ENCODE results near the gene MGAT1.
A peak's percentile ranks its signal among the peaks of the same experiment; 100 is the strongest.
"Not testable (repeated sequence)": the region's sequence is repeated elsewhere in the genome, so short reads cannot be mapped to it uniquely, and the experiment has no call there.

The MGAT1 gene

GRCh38 chr5:180802325-180803180 is at the start of gene MGAT1:
Gene MGAT1, minus strand, starts transcription at chr5:180802806. Its CDS starts 9,835 bp downstream, at chr5:180792971.
- peak within 1 kb of the TSS; percentile 79 for H3K4me3 ChIP-seq (ENCODE audit: low read depth, low read length)

- H3K4me3 ChIP-seq (ENCODE audit: low read depth, low read length): no peak overlapping the region
Measured at GRCh38 chr5:180850434-180851078, 48.0 kb upstream of the MGAT1 start.

DNA sequence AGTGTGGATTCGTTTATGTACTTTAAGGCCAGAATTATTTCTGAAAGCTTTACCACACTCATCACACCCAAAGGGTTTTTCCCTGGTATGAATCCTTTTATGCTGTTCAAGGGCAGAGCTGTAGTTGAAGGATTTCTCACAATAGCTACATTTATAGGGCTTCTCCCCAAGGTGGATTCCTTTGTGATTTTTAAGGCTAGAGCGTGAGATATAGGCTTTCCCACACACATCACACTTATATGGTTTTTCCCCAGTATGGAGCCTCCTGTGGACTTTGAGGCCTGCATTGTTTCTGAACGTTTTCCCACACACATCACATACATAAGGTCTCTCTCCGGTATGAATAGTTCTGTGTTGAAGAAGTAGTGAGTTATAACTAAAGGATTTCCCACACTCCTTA is 47.2 kb upstream of the MGAT1 start:
- no peak overlapping the region for H3K4me3 ChIP-seq (ENCODE audit: low read depth, low read length)

DNA sequence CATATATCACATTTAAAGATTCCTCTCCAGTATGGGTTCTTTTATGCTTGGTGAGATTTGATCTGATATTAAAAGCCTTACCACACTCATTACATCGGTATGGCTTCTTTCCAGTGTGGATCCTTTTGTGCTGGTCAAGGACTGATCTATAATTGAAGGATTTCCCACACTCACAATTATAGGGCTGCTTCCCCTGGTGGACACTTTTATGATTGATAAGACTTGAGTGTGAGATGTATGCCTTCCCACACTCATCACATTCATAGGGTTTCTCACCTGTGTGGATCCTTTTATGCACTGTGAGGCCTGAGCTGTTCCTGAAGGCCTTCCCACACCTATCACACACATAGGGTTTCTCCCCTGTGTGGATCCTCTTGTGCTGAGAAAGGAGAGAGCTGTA is 46.3 kb upstream of the MGAT1 start:
- no peak overlapping the region for H3K4me3 ChIP-seq (ENCODE audit: low read depth, low read length)

- H3K4me3 ChIP-seq (ENCODE audit: low read depth, low read length): no peak overlapping the region
Measured at GRCh38 chr5:180848265-180848664, 45.7 kb upstream of the MGAT1 start.

- no peak overlapping the region for H3K4me3 ChIP-seq (ENCODE audit: low read depth, low read length)
Measured at GRCh38 chr5:180847026-180847425, 44.4 kb upstream of the MGAT1 start.

- no peak overlapping the region for H3K4me3 ChIP-seq (ENCODE audit: low read depth, low read length)
Measured at GRCh38 chr5:180844858-180845257, 42.3 kb upstream of the MGAT1 start.

- H3K4me3 ChIP-seq (ENCODE audit: low read depth, low read length): no peak overlapping the region
Measured at GRCh38 chr5:180844432-180844831, 41.8 kb upstream of the MGAT1 start.

- H3K4me3 ChIP-seq (ENCODE audit: low read depth, low read length): no peak overlapping the region
Measured at GRCh38 chr5:180839935-180840334, 37.3 kb upstream of the MGAT1 start.

DNA sequence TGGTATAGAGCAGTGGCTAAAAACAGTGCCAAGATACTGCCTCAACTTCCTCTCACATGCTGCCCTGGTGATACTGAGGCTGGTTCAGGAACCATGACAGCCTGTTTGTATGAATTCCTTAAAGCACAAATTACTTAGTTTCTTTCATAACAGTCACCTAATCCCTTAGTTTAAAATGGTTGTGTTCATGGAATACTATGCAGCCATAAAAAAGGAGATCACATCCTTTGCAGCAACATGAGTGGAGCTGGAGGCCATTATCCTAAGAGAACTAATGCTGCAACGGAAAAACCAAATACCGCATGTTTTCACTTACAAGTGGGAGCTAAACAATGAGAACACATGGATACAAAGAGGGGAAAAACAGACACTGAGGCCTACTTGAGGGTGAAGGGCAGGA is 36.6 kb upstream of the MGAT1 start:
- H3K4me3 ChIP-seq (ENCODE audit: low read depth, low read length): no peak overlapping the region

- no peak overlapping the region for H3K4me3 ChIP-seq (ENCODE audit: low read depth, low read length)
Measured at GRCh38 chr5:180837478-180837877, 34.9 kb upstream of the MGAT1 start.

GRCh38 chr5:180832638-180833068 is 30.0 kb upstream of the MGAT1 start:
- H3K4me3 ChIP-seq (ENCODE audit: low read depth, low read length): no peak overlapping the region

DNA sequence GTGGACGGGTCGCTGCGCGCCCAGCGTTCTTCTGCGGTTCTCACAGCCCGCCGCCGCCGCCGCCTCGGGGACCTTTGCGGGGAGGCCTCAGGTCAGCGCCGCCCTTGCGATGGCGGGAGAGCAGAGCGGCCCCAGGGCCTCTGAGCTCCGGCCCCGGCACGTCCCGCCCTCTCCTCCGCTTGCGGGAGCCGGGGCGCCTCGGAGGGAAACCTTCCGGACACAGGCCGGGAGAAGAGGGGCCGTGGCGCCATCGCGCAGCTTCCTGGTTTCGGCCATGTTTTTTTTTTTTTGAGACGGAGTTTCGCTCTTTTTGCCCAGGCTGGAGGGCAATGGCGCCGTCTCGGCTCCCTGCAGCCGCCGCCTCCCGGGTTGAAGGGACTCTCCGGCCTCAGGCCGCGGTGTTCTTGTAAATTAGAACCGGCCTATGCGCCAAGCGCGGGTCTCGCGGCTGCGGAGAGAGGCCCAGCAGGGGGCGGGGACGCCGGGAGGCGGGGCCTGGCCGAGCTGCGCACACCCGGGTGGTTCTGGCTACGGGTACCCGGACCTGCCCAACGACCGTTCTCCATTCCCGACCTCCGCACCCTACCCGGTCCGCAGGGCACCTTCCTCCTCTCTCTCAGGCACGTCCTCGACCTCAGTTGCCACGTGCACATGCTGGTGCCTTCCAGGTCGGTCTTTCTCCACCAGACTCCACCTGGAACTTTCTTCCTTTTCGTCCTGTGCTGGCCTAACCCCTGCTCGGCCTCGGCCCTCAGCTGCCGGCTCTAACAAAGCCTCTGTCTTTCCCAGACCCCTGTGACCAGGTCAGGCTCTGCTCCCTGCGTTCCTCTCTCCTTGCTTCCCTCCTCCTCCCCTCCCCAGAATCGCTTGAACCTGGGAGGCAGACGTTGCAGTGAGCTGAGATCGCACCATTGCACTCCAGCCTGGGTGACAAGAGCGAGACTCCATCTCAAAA is 28.8 kb upstream of the MGAT1 start:
- peak overlapping the region; percentile 63 for H3K4me3 ChIP-seq (ENCODE audit: low read depth, low read length)

DNA sequence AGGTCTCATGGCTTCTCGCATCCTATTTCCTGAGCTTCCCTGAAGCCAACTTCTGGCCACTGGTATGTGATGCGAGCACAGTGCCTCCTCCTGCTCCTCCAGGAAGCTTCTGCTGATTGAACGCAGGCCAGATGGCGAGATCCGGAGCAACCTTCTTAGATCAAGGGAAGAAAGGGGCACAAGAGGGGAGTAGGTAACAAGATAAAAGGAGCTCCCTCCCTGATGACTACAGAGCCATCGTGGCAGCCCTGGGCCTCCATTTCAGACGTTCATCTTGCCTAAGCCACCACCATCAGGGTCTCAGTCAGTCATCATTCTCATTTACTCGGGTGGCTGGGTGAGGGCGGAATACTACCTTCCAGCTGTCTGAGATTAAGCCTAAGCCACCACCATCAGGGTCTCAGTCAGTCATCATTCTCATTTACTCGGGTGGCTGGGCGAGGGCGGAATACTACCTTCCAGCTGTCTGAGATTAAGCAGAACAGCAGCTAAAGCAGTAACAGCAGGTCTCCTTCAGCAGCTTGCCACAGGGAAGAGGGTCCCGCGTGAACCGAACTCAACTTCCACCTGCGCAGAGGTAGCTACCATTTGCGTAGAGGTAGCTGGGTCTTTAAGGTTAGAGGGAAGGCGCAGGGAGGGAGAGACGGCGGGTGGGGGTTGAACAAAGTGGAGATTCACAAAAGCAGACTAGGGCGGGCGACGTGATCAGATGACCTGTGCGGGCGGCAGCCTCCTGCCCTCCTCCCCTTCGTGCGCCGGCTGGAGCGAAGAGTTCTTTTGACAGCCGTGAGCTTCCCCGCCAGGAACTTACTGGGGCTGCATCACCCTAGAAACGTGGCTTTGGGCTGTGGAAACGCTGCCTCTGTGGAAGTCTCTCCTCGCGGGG is 27.9 kb upstream of the MGAT1 start:
- peak overlapping the region; percentile 63 for H3K4me3 ChIP-seq (ENCODE audit: low read depth, low read length)

- H3K4me3 ChIP-seq (ENCODE audit: low read depth, low read length): no peak overlapping the region
Measured at GRCh38 chr5:180829726-180830125, 27.1 kb upstream of the MGAT1 start.

DNA sequence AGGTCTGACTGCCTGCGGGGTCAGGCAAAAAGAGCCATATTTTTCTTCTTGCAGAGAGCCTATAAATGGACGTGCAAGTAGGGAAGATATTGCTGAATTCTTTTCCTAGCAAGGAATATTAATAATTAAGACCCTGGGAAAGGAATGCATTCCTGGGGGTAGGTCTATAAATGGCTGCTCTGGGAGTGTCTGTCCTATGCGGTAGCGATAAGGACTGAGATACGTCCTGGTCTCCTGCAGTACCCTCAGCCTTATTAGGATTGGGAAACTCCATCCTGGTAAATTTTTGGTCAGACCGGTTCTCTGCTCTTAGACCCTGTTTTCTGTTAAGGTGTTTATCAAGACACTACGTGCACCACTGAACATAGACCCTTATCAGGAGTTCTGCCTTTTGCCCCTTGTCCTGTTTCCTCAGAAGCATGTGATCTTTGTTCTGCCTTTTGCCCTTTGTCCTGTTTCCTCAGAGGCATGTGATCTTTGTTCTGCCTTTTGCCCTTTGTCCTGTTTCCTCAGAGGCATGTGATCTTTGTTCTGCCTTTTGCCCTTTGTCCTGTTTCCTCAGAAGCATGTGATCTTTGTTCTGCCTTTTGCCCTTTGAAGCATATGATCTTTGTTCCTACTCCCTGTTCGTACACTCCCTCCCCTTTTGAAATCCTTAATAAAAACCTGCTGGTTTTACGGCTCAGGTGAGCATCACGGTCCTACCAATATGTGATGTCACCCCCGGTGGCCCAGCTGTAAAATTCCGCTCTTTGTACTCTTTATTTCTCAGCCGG is 26.3 kb upstream of the MGAT1 start:
- not testable (repeated sequence) for H3K4me3 ChIP-seq (ENCODE audit: low read depth, low read length)

GRCh38 chr5:180827374-180827773 is 24.8 kb upstream of the MGAT1 start:
- not testable (repeated sequence) for H3K4me3 ChIP-seq (ENCODE audit: low read depth, low read length)

DNA sequence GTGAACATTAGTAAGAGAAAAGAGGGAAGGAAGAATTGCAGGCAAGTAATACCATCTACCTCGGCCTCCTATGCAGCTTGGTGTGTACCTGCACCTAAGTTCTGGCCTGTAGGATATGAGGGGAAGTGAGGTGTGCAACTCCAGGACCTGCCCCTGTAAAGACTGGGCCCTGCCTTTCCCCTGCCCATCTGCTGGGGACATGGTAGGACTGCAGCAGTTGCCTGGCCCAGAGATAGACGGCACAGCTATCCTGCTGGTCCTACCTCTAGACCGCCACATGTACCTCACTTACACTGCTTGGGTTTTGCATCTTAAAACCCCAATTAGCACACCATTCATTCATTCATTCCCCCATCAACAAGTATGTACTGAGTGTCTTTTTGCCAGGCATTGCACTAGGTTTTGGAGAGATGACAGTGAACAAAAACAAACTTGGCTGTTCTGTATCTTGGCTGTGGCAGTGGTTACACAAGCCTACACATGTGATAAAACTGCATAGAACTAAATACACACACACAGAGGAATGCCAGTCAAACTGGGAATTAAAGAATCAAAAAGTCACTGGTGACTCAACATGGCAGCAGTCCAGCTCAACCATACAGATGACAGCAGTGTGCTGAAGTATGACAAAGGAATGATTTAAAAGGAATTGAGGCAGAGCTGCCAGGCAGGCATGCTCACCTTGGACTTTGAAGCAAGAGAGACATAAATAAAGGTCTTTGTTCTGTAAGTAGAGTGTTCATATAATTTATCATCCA is 23.3 kb upstream of the MGAT1 start:
- no peak overlapping the region for H3K4me3 ChIP-seq (ENCODE audit: low read depth, low read length)

All from iPS-11a (cell line).